ENCODE data around the gene TMEM218. TPM values are rescaled to one million over a fixed set of nuclear protein-coding genes. Genes with fewer than 3 reads are reported as not detected.

Gene TMEM218
- polyA plus RNA-seq, 1 experiment = 15.1 TPM

- no peak overlapping the region for H3K4me3 ChIP-seq (ENCODE audit: low read depth, low read length)
- ChIA-PET POLR2A (no interaction called here), CTCF (no interaction called here)
- TF ChIP-seq CTCF (IDR thresholded peaks at IDR 0.05; ENCODE audit: insufficient read depth, low read depth, low read length) = no peak
- no peak for DNase-seq (ENCODE audit: low read depth)
- no peaks in the 10 kb centered on the region for H3K27me3 ChIP-seq (ENCODE audit: control insufficient read depth, insufficient read depth, low read length)
- peaks cover 6% of the 10 kb centered on the region for H3K36me3 ChIP-seq (ENCODE audit: control insufficient read depth, insufficient read depth, low read length)
These were observed 9.8 kb downstream of the TMEM218 start for GRCh38 chr11:125101596-125101995.

- no peaks in the 10 kb centered on the region for H3K27me3 ChIP-seq (ENCODE audit: control insufficient read depth, insufficient read depth, low read length)
- POLR2A ChIA-PET = no interaction called here
- peaks cover 6% of the 10 kb centered on the region for H3K36me3 ChIP-seq (ENCODE audit: control insufficient read depth, insufficient read depth, low read length)
- no peak for TF ChIP-seq CTCF (IDR thresholded peaks at IDR 0.05; ENCODE audit: insufficient read depth, low read depth, low read length)
- H3K4me3 ChIP-seq (ENCODE audit: low read depth, low read length) = no peak overlapping the region
- CTCF ChIA-PET = interaction anchor here (0.7 to 2.6 kb wide), 2 partner anchors 41 to 273 kb away, joined by 3 to 9 read pairs; no protein-coding TSS in a partner anchor
- no peak for DNase-seq (ENCODE audit: low read depth)
These were observed 11.3 kb downstream of the TMEM218 start for GRCh38 chr11:125100136-125100535.

- ChIA-PET POLR2A (no interaction called here), CTCF (interaction anchor here (1.5 to 1.7 kb wide), 3 partner anchors 46 to 310 kb away, joined by 5 to 8 read pairs (median 5); no protein-coding TSS in a partner anchor)
- Histone ChIP-seq H3K36me3 (ENCODE audit: control insufficient read depth, insufficient read depth, low read length) (peaks cover 1% of the 10 kb centered on the region), H3K27me3 (ENCODE audit: control insufficient read depth, insufficient read depth, low read length) (no peaks in the 10 kb centered on the region), H3K4me3 (ENCODE audit: low read depth, low read length) (no peak overlapping the region)
- no peak for DNase-seq (ENCODE audit: low read depth)
- no peak for TF ChIP-seq CTCF (IDR thresholded peaks at IDR 0.05; ENCODE audit: insufficient read depth, low read depth, low read length)
These were observed 16.7 kb downstream of the TMEM218 start for GRCh38 chr11:125094731-125095130.

- POLR2A ChIA-PET = no interaction called here
- TF ChIP-seq CTCF (IDR thresholded peaks at IDR 0.05; ENCODE audit: insufficient read depth, low read depth, low read length) = no peak
- Histone ChIP-seq H3K27me3 (ENCODE audit: control insufficient read depth, insufficient read depth, low read length) (no peaks in the 10 kb centered on the region), H3K36me3 (ENCODE audit: control insufficient read depth, insufficient read depth, low read length) (no peaks in the 10 kb centered on the region), H3K4me3 (ENCODE audit: low read depth, low read length) (no peak overlapping the region)
- CTCF ChIA-PET = interaction anchor here (0.8 to 1.5 kb wide), 2 partner anchors 49 to 312 kb away, joined by 4 to 5 read pairs; no protein-coding TSS in a partner anchor
- no peak for DNase-seq (ENCODE audit: low read depth)
These were observed 17.9 kb downstream of the TMEM218 start for GRCh38 chr11:125093502-125093901.

- TF ChIP-seq CTCF (IDR thresholded peaks at IDR 0.05; ENCODE audit: insufficient read depth, low read depth, low read length) = no peak
- Histone ChIP-seq H3K36me3 (ENCODE audit: control insufficient read depth, insufficient read depth, low read length) (no peaks in the 10 kb centered on the region), H3K27me3 (ENCODE audit: control insufficient read depth, insufficient read depth, low read length) (no peaks in the 10 kb centered on the region), H3K4me3 (ENCODE audit: low read depth, low read length) (no peak overlapping the region)
- no peak for DNase-seq (ENCODE audit: low read depth)
- ChIA-PET POLR2A (interaction anchor here (0.6 kb wide), 1 partner anchor 10 kb away, joined by 3 read pairs; no protein-coding TSS in a partner anchor), CTCF (interaction anchor here (3.2 to 3.3 kb wide), 2 partner anchors 49 to 252 kb away, joined by 16 to 30 read pairs; no protein-coding TSS in a partner anchor)
These were observed 18.8 kb downstream of the TMEM218 start for GRCh38 chr11:125092669-125093068.
